SK-N-DZ (cell line): ENCODE measurements around the gene C10orf90.

ENCODE experiments used
- DNase-seq: peaks from one replicate; pipeline ENCODE4 v3.0.0-alpha.2; 2015; ENCODE audit warnings: low spot score

C10orf90 gene

GRCh38 chr10:126465771-126466170, 204.7 kb downstream of the C10orf90 start:
- no peak for DNase-seq

GRCh38 chr10:126463286-126463685, 207.2 kb downstream of the C10orf90 start:
- DNase-seq: peak; percentile 13

- DNase-seq: no peak
Observed at GRCh38 chr10:126461289-126461940, 209.1 kb downstream of the C10orf90 start.

- no peak for DNase-seq
Observed at GRCh38 chr10:126459878-126460481, 210.5 kb downstream of the C10orf90 start.

DNA sequence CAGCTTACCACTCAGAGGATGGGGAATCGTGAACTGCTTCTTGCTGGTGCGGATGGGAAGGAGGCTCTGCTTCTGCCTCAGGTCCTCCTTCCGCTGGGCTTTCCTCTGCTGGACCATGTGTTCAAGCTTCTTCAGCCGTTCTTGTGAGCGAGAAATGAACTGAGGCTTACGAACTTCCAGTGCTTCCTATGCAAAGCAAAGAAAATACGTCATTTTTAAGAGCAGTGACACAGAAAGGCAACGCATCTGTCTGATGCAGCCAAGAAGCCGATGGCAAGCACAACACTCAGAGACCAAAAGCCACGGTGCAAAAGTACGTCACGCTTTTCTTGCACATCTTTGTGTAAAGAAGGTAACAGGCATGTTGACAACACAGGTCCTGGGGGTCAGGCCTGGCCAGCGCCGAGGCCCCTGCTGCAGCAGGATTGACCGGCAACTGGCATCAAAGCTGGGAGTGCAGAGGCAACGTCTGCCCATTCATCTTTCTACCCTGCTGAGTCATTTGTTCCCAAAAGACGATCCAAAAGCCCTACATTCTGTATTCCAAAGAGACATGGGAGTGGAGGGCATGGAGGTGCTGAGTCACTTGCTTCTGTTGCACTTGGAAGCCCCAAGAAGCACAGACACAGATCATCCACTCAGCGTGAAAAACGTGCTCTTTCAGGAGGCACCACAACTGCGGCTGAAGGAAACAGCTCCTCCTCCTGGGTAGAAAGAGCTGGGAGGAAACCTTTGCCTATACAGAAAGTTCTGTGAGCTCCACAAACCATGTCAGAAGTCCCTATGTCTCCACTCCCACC, 211.3 kb downstream of the C10orf90 start:
- no peak for DNase-seq

GRCh38 chr10:126458466-126458865, 212.0 kb downstream of the C10orf90 start:
- no peak for DNase-seq

- DNase-seq: no peak
Observed at GRCh38 chr10:126456632-126457031, 213.9 kb downstream of the C10orf90 start.

DNA sequence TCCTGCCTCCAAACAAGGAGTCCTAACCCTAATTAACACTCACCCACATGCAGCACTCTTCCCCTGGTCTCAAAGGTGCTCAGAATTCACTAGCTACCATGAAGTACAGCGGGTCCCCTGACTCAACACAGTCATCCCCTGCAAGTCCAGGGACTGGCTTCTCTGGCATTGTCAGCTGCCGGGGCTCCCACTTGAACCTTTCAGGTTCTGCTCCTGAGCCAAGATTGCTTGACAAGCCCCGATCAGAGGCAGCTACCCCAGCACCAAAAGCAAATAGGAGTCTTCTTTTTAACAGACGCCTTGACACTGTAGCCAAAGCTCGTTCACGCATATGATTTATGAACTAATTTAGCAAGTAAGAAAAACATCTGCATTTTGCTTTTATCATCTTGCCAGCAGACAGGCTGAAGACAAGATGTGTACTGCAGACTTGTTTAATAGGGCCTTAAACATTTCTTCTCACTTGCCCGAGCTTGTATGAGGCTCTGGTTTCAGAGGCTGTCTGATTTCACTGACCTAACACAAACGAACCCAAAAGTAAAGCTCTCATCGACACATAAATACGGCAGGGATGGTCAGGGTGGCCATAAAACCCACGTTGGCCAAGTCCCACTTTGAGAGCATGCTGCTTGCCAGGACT, 214.6 kb downstream of the C10orf90 start:
- no peak for DNase-seq

DNA sequence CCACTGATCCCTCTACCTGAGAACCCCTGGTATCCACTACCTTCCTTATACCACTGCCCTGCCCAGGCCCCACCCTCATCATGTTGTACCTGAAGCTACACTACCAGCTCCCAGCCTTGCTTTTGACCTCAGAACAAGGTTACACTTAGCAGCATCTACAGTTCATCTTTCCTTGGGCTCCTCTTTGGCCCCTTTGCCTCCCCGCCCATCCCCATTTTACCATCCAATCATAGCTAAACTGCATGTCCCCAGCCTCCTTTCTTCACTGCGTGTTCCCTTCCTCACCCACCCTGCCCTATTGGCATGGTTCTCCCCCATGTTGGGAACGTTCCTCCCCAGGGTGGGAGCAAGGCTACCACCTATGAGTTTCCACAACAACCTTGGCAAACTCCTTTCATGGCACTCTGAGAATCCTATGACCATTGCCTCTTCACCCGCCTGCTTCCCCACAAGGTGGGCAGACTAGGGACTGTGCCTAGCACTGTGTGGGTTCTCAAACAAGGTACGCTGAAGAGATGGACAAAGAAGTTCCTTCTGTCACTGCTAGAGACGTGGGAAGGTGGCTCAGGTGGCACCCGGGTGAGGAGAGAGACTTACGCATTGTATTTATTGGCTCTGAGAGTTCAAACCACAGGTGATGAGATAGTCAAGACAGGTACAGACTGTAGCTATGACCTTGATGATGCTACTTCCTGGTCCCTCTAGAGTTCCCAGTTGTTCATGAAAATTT, 215.3 kb downstream of the C10orf90 start:
- DNase-seq: no peak

GRCh38 chr10:126454045-126454751, 216.3 kb downstream of the C10orf90 start:
- no peak for DNase-seq

GRCh38 chr10:126452245-126452644, 218.2 kb downstream of the C10orf90 start:
- no peak for DNase-seq

GRCh38 chr10:126448091-126448490, 222.4 kb downstream of the C10orf90 start:
- no peak for DNase-seq

DNA sequence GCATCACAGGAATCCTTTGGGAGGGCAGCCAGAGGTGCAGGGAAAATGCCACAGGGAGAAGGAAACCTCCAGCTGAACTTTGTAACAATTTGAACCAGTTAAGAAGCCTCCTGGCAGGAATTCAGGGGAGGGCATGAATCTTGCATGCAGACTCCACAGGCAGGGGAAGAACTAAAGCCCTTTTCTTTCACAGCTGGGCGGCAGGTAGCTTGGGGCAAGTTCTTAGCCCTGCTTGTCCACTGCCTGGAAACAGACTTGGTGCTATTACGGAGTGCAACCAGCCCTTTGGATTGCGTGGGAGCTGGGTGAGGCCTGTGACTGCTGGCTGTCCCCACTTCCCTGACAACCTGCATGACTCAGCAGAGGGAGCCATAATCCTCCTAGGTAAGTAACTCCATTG, 230.6 kb downstream of the C10orf90 start:
- no peak for DNase-seq

GRCh38 chr10:126438407-126438783, 232.1 kb downstream of the C10orf90 start:
- no peak for DNase-seq

GRCh38 chr10:126437635-126438406, 232.7 kb downstream of the C10orf90 start:
- DNase-seq: no peak

DNA sequence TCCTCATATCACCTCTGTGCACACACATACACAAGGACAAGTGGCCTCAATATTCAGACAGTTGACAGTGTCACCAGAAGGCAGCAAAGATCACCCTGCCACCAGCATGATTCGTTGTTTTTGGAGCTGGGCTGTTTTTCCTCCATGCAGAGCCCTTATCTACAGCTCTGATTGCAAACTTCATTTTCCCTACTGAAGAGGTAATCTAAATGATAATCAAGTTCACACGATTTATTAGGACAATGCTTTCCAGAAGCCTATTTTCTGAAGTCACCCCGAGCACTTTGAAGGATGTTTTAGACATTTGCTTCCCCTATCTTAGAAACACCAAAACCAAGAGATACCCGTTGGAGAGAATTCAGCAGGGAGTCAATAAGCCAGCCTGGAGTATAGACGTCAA, 236.3 kb downstream of the C10orf90 start:
- no peak for DNase-seq

- DNase-seq: no peak
Observed at GRCh38 chr10:126433351-126433750, 237.1 kb downstream of the C10orf90 start.

DNA sequence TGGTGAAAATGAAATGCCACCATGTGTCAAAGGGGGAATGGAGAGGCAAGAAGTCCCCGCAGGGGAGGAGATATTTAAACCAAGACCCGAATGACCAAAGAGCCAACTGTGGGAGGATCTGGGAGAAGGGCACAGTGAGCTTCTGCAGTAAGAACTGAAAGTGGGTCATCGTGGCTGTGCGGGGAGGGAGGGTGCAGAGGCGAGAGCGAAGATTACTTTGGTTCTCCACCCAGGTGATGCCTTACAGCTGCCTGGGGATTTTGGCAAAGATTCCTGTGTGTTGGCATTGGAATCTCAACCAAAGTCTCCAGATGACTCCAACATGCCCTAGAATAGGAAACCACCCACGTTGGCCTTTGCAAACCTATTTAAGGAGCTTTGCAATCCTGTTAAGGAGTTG, 238.0 kb downstream of the C10orf90 start:
- DNase-seq: no peak

GRCh38 chr10:126431816-126432215, 238.7 kb downstream of the C10orf90 start:
- DNase-seq: no peak

- no peak for DNase-seq
Observed at GRCh38 chr10:126430512-126430911, 240.0 kb downstream of the C10orf90 start.
